GM13976 (cell line): ENCODE data around the gene TRIM3.

ENCODE experiments used
- DNase-seq: peaks from one replicate; pipeline ENCODE4 v3.0.0; 2012; ENCODE audit warnings: low spot score
- in situ Hi-C: fragments of 300-500 bp; cut with MboI; formaldehyde crosslinking; loops from one replicate; pipeline ENCODE4 v1.12.0; 2022; ENCODE audit warnings: low sequenced_read_pairs, mixed read lengths, inconsistent platforms; ENCODE audit not compliant: unreplicated experiment
- TF ChIP-seq, protein P1 (sequence below): IDR thresholded peaks from 2 replicates; pipeline ENCODE4 v1.5.1; 2012; ENCODE audit warnings: borderline replicate concordance, mild to moderate bottlenecking; ENCODE audit not compliant: insufficient read depth; ENCODE audit errors: extremely low read depth, missing control alignments, control extremely low read depth

The TRIM3 gene

DNA sequence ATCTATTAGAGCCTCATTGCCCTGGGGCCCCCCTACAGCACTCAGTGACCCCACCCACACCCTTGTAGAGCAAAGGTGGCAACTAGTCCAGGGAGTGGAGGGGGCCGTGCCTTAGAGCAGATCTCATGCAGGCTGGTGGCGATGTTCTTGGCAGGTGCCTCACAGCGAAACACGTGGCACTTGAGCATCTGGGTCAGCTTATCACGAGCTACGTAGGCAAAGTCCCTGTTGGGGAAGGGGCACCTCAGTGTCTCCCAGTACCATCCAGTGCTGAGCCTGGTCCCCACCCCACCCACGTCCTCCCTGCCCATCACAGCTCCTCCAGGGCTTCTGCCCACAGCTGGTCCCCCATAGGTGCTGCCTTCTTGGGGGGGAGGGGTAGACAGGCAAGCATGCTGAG lies 72.3 kb downstream of the TRIM3 start:
- TF ChIP-seq, protein P1, sequence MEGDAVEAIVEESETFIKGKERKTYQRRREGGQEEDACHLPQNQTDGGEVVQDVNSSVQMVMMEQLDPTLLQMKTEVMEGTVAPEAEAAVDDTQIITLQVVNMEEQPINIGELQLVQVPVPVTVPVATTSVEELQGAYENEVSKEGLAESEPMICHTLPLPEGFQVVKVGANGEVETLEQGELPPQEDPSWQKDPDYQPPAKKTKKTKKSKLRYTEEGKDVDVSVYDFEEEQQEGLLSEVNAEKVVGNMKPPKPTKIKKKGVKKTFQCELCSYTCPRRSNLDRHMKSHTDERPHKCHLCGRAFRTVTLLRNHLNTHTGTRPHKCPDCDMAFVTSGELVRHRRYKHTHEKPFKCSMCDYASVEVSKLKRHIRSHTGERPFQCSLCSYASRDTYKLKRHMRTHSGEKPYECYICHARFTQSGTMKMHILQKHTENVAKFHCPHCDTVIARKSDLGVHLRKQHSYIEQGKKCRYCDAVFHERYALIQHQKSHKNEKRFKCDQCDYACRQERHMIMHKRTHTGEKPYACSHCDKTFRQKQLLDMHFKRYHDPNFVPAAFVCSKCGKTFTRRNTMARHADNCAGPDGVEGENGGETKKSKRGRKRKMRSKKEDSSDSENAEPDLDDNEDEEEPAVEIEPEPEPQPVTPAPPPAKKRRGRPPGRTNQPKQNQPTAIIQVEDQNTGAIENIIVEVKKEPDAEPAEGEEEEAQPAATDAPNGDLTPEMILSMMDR, result no peak
- no peak for DNase-seq
- in situ Hi-C loops, result no loop called here

DNA sequence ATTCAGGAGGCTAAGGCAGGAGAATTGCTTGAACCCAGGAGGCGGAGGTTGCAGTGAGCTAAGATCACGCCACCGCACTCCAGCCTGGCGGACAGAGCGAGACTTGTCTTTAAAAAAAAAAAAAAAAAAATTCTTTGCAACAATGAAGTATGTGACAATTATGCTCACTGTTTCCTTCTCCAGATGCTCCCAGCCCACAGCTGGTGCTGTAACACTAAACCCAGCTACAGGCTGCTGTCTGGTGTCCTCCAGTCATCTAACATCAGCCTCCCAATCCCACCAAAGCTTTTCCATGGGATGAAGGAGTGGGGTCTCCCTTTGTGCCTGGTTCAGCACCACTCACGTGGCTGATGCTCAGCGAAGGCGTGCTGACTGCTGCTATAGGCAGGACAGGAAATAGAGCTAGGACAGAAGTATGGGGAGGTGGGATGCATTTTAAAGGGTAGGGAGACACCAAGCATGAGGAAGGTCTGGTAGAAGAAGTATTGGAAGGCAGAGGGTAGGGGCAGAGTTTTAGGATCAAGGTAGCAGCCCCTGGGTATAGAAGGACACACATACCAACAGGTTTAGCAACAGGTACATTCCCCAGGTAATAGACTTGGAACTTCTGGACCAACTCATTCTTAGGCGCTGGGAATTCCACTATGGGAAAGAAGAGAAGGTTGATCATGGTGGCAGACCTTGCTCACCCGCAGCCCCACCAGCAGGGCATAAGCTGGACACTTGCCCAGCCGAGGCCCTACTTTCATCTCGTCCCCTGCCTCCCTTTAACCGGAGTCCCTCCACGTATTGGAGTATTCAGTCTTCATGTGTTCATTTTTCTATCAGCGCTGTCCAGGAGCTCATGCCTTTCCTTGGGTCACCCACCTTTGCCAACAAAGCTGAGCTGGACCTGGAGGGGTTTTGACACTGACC lies 73.1 kb downstream of the TRIM3 start:
- no peak for DNase-seq
- TF ChIP-seq, protein P1, result no peak
- in situ Hi-C loops, result no loop called here
